ENCODE measurements around the gene HBA1. TPM values are rescaled to one million over a fixed set of nuclear protein-coding genes. Genes with fewer than 3 reads are reported as not detected.
"Not testable (repeated sequence)": the region's sequence is repeated elsewhere in the genome, so short reads cannot be mapped to it uniquely, and the experiment has no call there.

Gene HBA1
- total RNA-seq, 2 experiments from 2014 or later, result not detected

DNA sequence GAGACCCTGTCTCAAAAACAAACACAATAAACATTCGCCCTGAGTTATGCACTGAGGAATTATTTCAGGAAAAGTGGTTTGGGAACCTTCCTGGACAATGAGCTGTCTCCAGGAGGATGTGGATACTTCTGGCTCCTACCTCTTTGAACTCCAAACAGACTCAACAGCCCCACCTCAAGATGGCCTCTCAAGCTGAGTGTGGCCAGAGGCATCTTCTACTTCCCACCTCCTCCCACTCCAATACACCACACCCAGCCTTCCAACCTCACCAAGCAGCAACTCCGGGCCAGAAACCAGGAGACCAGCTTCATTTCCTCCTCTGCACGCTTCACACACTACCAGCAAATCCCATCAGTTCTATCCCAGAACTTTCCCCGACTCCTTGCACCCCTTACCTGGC lies 15.4 kb downstream of the HBA1 start:
- H3K4me1 Mint-ChIP-seq, result peaks cover 4% of the 10 kb centered on the region
- ATAC-seq (no peak), DNase-seq (no peak)
- CTCF ChIA-PET, result interaction anchor here (1.1 to 1.6 kb wide), 2 partner anchors 10 to 73 kb away, joined by 3 to 5 read pairs; no protein-coding TSS in a partner anchor
- peaks cover 41% of the 10 kb centered on the region for H3K36me3 Mint-ChIP-seq (ENCODE audit: low read depth)
- POLR2A ChIA-PET, result no interaction called here
- H3K27me3 Mint-ChIP-seq, result no peaks in the 10 kb centered on the region
- H3K27ac Mint-ChIP-seq, result no peak overlapping the region
- H3K9me3 Mint-ChIP-seq (ENCODE audit: low read depth), result no peaks in the 10 kb centered on the region
- no peak overlapping the region for H3K4me3 Mint-ChIP-seq
- intact Hi-C loops (cut with DNase I, micrococcal nuclease), result no loop called here

DNA sequence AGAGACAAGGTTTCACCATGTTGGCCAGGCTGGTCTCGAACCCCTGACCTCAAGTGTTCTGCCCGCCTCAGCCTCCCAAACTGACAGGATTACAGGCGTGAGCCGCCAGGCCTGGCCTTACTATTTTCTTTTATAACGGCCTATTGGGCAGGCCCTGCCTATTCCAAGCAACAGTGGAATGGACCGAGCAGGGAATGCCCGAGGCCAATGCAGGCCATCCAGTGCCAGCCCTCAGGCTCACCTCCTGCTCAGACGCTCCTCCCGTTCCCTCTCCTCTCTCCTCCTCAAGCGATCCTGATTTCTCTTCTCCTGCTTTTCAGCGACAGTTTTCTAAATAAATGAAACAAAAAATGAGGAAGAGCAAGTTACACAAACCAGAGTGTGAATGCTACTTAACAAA lies 16.2 kb downstream of the HBA1 start:
- no peak overlapping the region for H3K4me3 Mint-ChIP-seq

DNA sequence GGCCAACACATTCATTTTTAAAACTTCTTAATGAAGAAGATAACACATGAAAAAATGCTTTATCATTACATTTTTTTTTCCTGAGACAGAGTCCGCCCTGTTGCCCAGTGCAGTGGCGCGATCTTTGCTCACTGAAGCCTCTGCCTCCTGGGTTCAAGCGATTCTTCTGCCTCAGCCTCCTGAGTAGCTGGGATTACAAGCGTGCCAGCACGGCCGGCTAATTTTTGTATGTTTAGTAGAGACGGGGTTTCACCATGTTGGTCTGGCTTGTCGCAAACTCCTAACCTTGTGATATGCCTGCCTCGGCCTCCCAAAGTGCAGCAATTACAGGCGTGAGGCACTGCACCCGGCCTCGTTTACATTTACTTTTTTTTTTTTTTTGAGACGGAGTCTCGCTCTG lies 17.0 kb downstream of the HBA1 start:
- H3K4me3 Mint-ChIP-seq, result no peak overlapping the region
- DNase-seq (no peak), ATAC-seq (no peak)
- no peaks in the 10 kb centered on the region for H3K9me3 Mint-ChIP-seq (ENCODE audit: low read depth)
- H3K4me1 Mint-ChIP-seq, result peaks cover 4% of the 10 kb centered on the region
- ChIA-PET POLR2A (no interaction called here), CTCF (interaction anchor here (1.0 kb wide), 1 partner anchor 11 kb away, joined by 3 read pairs; no protein-coding TSS in a partner anchor)
- intact Hi-C loops (cut with DNase I, micrococcal nuclease), result no loop called here
- no peaks in the 10 kb centered on the region for H3K27me3 Mint-ChIP-seq
- peaks cover 52% of the 10 kb centered on the region for H3K36me3 Mint-ChIP-seq (ENCODE audit: low read depth)
- H3K27ac Mint-ChIP-seq, result no peak overlapping the region

More for the DNA sequence above, 16.2 kb downstream of the HBA1 start:
- intact Hi-C loops (cut with DNase I, micrococcal nuclease), result no loop called here
- DNase-seq (no peak), ATAC-seq (no peak)
- Mint-ChIP-seq H3K27me3 (no peaks in the 10 kb centered on the region), H3K27ac (no peak overlapping the region), H3K9me3 (ENCODE audit: low read depth) (no peaks in the 10 kb centered on the region), H3K4me1 (peaks cover 4% of the 10 kb centered on the region), H3K36me3 (ENCODE audit: low read depth) (peaks cover 46% of the 10 kb centered on the region)
- ChIA-PET POLR2A (no interaction called here), CTCF (interaction anchor here (0.7 to 1.6 kb wide), 2 partner anchors 39 to 74 kb away, joined by 4 to 5 read pairs; no protein-coding TSS in a partner anchor)

DNA sequence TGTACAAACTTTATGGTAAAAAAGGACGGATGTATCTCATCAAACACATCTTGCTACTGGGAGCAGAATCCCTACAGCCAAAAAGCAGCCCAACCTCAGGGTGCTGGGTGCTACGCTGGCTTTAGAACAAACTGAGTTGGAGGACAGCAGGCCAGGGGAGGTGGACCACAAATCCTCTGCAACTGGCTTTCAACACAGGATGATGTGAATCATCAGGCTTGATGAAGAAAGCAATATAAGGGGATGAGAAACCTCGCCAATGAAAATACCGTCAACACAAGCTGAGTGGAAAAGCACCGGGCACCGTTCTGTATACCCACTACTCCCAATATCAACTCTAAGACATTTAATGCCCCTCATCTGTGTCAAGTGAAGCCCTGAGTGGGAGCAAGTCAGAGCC lies 18.0 kb downstream of the HBA1 start:
- Mint-ChIP-seq H3K27me3 (no peaks in the 10 kb centered on the region), H3K4me3 (no peak overlapping the region), H3K9me3 (ENCODE audit: low read depth) (no peaks in the 10 kb centered on the region), H3K27ac (no peak overlapping the region), H3K4me1 (no peaks in the 10 kb centered on the region), H3K36me3 (ENCODE audit: low read depth) (peaks cover 51% of the 10 kb centered on the region)
- ATAC-seq (no peak), DNase-seq (no peak)
- ChIA-PET POLR2A (no interaction called here), CTCF (interaction anchor here (1.0 kb wide), 1 partner anchor 12 kb away, joined by 3 read pairs; no protein-coding TSS in a partner anchor)
- intact Hi-C loops (cut with DNase I, micrococcal nuclease), result no loop called here

DNA sequence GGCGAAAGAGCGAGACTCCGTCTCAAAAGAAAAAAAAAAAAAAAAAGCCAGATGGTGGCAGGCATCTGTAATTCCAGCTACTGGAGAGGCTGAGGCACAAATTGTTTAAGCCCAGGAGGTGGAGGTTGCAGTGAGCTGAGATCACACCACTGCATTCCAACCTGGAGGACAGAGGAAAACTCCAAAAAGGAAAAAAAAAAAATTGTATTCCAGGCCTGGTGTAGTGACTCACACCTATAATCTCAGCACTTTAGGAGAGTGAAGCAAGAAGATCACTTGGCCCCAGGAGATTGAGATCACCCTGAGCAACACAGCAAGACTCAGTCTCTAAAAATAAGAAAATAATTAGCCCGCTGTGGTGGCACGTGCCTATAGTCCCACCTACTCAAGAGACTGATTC lies 23.9 kb downstream of the HBA1 start:
- ChIA-PET CTCF (no interaction called here), POLR2A (no interaction called here)
- Mint-ChIP-seq H3K27me3 (no peaks in the 10 kb centered on the region), H3K27ac (no peak overlapping the region), H3K4me1 (no peaks in the 10 kb centered on the region), H3K9me3 (ENCODE audit: low read depth) (no peaks in the 10 kb centered on the region), H3K4me3 (no peak overlapping the region), H3K36me3 (ENCODE audit: low read depth) (peaks cover 39% of the 10 kb centered on the region)
- no peak for ATAC-seq
- no peak for DNase-seq
- intact Hi-C loops (cut with DNase I, micrococcal nuclease), result no loop called here

DNA sequence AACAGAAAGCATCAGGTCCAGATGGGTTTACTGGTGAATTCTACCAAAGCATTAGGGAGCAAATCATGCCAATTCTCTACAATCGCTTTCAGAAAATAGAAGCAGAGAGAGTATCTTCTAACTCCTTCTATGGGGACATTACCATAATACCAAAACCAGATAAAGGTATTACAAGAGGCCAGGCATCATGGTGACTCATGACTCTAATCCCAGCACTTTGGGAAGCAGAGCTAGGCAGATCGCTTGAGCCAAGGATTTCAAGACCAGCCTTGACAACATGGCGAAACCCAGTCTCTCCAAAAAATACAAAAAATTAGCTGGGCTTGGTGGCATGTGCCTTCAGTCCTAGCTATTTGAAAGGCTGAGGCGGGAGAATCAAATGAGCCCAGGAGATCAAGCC lies 26.8 kb downstream of the HBA1 start:
- Mint-ChIP-seq H3K27ac (no peak overlapping the region), H3K4me1 (no peaks in the 10 kb centered on the region), H3K36me3 (ENCODE audit: low read depth) (peaks cover 42% of the 10 kb centered on the region), H3K27me3 (no peaks in the 10 kb centered on the region), H3K9me3 (ENCODE audit: low read depth) (no peaks in the 10 kb centered on the region), H3K4me3 (no peak overlapping the region)
- intact Hi-C loops (cut with DNase I, micrococcal nuclease), result no loop called here
- ChIA-PET CTCF (no interaction called here), POLR2A (no interaction called here)
- no peak for ATAC-seq
- DNase-seq, result no peak

DNA sequence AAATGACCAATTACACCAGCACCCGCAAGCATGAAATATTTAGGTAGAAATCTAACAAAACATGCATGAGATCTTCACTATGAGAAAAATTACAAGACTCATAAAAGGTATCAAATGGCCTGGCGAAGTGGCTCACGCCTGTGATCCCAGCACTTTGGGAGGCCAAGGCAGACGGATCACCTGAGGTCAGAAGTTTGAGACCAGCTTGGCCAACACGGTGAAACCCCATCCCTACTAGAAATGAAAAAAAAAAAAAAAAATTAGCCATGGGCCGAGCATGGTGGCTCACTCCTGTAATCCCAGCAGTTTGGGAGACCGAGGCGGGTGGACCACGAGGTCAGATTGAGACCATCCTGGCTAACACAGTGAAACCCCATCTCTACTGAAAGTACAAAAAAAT lies 27.6 kb downstream of the HBA1 start:
- POLR2A ChIA-PET; H3K27me3 Mint-ChIP-seq; H3K27ac Mint-ChIP-seq; CTCF ChIA-PET; H3K9me3 Mint-ChIP-seq (ENCODE audit: low read depth); intact Hi-C loops (cut with DNase I, micrococcal nuclease); H3K4me3 Mint-ChIP-seq; H3K4me1 Mint-ChIP-seq; ATAC-seq; DNase-seq: not testable (repeated sequence)
- peaks cover 40% of the 10 kb centered on the region for H3K36me3 Mint-ChIP-seq (ENCODE audit: low read depth)

DNA sequence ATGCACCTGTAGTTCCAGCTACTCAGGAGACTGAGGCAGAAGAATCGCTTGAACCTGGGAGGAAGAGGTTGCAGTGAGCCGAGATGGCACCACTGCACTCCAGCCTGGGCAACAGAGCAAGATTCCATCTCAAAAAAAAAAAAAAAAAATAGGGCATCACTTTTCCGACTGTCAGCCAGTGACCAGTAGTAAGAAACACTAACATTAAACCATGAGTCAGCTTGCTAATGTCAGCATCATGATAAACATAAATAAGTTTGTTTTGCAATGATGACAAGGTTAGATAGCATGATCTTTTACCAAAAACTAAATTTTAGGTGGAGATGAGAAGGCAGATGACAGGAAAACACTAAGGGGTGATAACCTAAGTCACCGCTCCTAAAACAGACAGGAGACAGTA lies 32.9 kb downstream of the HBA1 start:
- H3K9me3 Mint-ChIP-seq (ENCODE audit: low read depth); H3K4me3 Mint-ChIP-seq; H3K27me3 Mint-ChIP-seq; intact Hi-C loops (cut with DNase I, micrococcal nuclease); POLR2A ChIA-PET; DNase-seq; H3K27ac Mint-ChIP-seq; H3K4me1 Mint-ChIP-seq; ATAC-seq: not testable (repeated sequence)
- CTCF ChIA-PET, result interaction anchor here (0.9 to 1.7 kb wide), 3 partner anchors 10 to 21 kb away, joined by 3 to 4 read pairs (median 4); no protein-coding TSS in a partner anchor
- H3K36me3 Mint-ChIP-seq (ENCODE audit: low read depth), result peaks cover 36% of the 10 kb centered on the region

DNA sequence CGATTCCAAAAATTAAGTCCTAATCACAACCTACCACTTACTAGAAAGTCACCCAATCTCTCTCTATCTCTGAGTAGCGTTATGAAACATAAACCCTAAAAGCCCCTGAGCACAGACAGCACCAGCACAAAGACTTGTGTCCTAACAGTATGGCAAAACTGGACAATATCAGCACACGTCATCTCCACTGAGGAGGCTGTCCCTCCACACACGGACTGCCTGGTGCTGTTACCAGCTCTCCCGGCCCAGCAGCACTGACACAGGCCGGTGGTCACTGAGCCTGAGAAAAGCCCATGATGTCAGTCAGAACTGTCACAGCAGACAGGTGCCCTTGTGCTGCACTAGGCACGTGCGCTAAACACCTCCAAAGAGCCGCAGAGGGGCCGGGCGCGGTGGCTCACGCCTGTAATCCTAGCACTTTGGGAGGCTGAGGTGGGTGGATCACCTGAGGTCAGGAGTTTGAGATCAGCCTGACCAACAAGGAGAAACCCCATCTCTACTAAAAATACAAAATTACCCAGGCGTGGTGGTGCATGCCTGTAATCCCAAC lies 35.2 kb downstream of the HBA1 start:
- H3K4me1 Mint-ChIP-seq; intact Hi-C loops (cut with DNase I, micrococcal nuclease); H3K4me3 Mint-ChIP-seq; H3K9me3 Mint-ChIP-seq (ENCODE audit: low read depth); H3K27me3 Mint-ChIP-seq; ATAC-seq; POLR2A ChIA-PET; DNase-seq; H3K27ac Mint-ChIP-seq: not testable (repeated sequence)
- CTCF ChIA-PET, result interaction anchor here (1.1 to 1.3 kb wide), 3 partner anchors 16 to 115 kb away, joined by 3 to 5 read pairs (median 5); no protein-coding TSS in a partner anchor
- peaks cover 30% of the 10 kb centered on the region for H3K36me3 Mint-ChIP-seq (ENCODE audit: low read depth)

DNA sequence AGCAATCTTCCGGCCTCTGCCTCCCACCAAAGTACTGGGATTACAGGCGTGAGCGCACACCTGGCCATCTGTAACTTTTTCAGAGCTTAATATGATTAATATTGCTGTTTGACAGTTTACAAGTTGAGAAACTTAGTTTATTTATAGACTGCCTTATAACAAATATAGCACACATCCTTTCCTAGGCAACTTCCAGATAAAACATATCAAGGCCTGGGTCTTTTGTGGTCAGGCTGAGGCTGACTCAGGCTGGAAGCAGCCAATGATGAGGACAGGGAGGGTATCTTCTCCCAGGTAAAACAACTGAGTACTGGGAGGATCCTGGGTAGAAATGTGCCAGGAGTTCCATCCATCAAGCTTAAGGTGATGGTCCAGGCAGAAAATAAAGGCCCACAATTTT lies 36.5 kb downstream of the HBA1 start:
- ChIA-PET CTCF (interaction anchor here (0.6 to 1.2 kb wide), 5 partner anchors 12 to 179 kb away, joined by 3 to 5 read pairs (median 3); no protein-coding TSS in a partner anchor), POLR2A (no interaction called here)
- H3K27ac Mint-ChIP-seq, result no peak overlapping the region
- peaks cover 28% of the 10 kb centered on the region for H3K36me3 Mint-ChIP-seq (ENCODE audit: low read depth)
- no peak for ATAC-seq
- H3K27me3 Mint-ChIP-seq, result no peaks in the 10 kb centered on the region
- H3K4me3 Mint-ChIP-seq, result no peak overlapping the region
- H3K9me3 Mint-ChIP-seq (ENCODE audit: low read depth), result no peaks in the 10 kb centered on the region
- intact Hi-C loops (cut with DNase I, micrococcal nuclease), result no loop called here
- no peak for DNase-seq
- H3K4me1 Mint-ChIP-seq, result no peaks in the 10 kb centered on the region

DNA sequence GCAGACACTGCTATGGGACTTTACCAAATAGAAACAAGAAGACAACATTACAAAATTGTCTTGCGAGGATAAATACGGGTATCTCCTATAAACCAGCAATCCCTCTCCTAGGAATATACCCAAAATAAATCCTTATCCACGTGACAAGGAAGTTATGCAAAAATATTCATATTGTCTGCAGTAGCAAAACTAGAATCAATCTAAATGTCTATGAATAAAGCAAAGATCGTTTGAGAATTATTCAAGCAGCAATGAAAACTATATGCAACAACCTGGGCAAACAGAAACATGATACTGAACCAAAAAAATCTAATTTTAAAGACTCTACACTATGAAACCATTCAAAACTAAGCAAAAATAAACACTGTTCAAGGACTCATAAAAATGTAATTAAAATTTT lies 43.5 kb downstream of the HBA1 start:
- no peak for DNase-seq
- Mint-ChIP-seq H3K36me3 (ENCODE audit: low read depth) (peaks cover 29% of the 10 kb centered on the region), H3K27ac (no peak overlapping the region), H3K27me3 (no peaks in the 10 kb centered on the region), H3K4me3 (no peak overlapping the region), H3K4me1 (peaks cover 2% of the 10 kb centered on the region), H3K9me3 (ENCODE audit: low read depth) (no peaks in the 10 kb centered on the region)
- ATAC-seq, result no peak
- intact Hi-C loops (cut with DNase I, micrococcal nuclease), result no loop called here
- POLR2A ChIA-PET, result no interaction called here
- CTCF ChIA-PET, result interaction anchor here (0.8 to 2.5 kb wide), 2 partner anchors 8 to 10 kb away, joined by 4 to 9 read pairs; no protein-coding TSS in a partner anchor

Data from activated CD4-positive, alpha-beta T cell treated with anti-CD3 and anti-CD28 coated beads for 36 hours (primary cell).